HG03175 (cell line): Measurements from ENCODE around the gene MRPL19.
A peak's percentile ranks its signal among the peaks of the same experiment; 100 is the strongest.

Source experiments
- ATAC-seq: cut with Tn5 transposase; IDR thresholded peaks from one replicate; pipeline ENCODE4 v1.9.1; 2021; ENCODE audit warnings: mild to moderate bottlenecking, moderate library complexity; ENCODE audit not compliant: unreplicated experiment

Gene MRPL19

DNA sequence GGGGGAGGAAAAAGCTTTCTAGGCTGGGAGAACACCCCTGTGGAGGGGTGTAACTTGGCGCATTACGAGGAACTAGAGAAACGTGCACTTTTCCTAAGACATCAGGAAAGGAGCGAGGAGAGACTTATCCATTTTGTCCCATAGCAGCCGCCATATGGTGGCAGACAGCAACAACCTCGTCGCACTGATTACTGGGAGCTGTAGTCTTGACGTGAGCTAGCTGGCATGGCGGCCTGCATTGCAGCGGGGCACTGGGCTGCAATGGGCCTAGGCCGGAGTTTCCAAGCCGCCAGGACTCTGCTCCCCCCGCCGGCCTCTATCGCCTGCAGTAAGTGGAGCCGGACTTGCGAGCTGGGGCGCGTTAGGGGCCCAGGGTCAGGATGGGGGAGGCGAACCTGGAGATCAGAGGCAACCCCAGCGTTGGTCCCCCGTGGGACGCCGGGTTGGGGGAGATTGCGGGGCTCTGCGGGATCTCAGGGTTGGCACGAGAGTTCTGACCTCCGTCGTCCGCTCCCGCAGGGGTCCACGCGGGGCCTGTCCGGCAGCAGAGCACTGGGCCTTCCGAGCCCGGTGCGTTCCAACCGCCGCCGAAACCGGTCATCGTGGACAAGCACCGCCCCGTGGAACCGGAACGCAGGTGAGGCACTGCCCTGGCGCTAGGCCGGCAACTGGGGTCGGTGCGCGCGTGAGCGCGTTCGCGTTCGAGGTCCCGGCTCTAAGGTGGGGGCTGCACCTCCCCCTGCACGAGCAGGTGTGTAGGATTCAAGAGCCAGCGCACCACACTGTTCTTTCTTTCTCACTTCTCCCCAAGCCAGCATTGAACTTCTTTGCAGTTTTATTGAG is at the start of gene MRPL19:
Gene MRPL19, plus strand, starts transcription at position 201 of the 843 bp plus-strand sequence. Its CDS starts 25 bp downstream, at position 226.
- ATAC-seq = peak; percentile 96

- ATAC-seq = no peak
Measured at GRCh38 chr2:75596784-75597183, 49.8 kb upstream of the MRPL19 start.

DNA sequence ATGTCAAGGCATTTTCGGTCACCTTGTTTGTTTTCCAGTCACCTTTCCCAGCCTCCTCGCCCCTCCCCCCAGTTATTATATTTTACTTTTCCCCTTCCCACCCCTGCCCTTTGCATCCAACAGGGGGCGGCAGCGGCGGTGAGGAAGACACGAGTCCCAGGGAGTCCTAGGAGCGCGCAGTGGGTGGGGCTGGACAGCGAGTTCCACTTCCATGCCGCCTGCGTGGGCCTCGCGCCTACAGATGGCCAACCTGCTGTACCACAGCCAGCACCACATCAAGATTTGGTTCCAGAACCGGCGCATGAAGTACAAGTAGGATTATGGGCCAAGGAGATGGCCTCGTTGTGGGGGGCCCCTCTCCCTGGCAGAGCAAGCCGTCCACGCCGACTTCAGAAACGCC is 48.6 kb upstream of the MRPL19 start:
- no peak for ATAC-seq

DNA sequence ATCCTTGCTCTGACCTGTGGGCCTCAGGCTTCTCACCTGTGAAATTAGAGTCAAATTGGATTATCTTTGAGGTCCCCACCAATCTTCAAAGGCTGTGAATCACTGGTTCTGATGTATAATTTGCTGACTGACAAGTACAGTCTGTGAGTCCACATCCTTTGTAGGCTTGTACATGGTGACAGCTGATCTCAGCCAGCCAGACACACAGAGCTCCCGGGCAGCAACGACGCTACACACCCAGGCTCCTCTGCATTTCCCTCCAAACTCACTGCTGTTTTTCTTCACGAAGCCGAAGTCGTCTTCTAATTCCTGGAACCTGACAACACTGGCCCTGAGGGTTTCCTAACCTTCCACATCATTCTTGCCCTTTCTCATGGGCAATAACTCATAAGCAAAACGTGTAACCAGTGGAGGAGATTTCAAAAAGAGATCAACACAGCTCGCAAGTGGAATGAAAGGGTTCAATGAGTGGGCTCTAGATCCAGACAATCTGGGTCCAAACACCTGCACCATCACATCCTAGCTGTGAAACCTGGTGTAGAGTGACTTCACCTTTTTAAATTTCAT is 47.9 kb upstream of the MRPL19 start:
- no peak for ATAC-seq

GRCh38 chr2:75600461-75601011 is 46.0 kb upstream of the MRPL19 start:
- ATAC-seq = no peak

- no peak for ATAC-seq
Measured at GRCh38 chr2:75602724-75603342, 43.8 kb upstream of the MRPL19 start.

GRCh38 chr2:75603477-75603876 is 43.1 kb upstream of the MRPL19 start:
- no peak for ATAC-seq

GRCh38 chr2:75604484-75604883 is 42.1 kb upstream of the MRPL19 start:
- ATAC-seq = no peak

GRCh38 chr2:75605770-75606529 is 40.6 kb upstream of the MRPL19 start:
- ATAC-seq = no peak

GRCh38 chr2:75606761-75607399 is 39.7 kb upstream of the MRPL19 start:
- ATAC-seq = no peak

DNA sequence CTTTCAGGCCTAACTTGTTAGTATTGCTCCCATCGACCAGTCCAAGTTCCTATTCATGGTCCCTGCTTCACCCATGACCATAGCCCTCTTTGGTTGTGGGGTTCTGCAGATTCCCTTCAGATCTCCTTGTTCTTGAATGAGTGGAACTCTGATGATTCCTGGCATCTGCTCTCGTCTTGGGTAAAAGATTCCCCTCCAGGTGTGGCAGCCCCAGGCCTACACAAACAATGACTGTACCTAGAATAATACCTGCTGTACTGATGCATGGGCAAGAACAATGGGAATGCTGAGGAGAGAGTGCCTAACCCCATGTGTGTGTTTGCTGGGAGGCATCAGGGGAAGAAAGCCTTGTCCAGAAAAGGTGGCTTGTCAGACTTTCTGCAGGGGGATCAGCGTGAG is 39.2 kb upstream of the MRPL19 start:
- no peak for ATAC-seq

- no peak for ATAC-seq
Measured at GRCh38 chr2:75607988-75608683, 38.4 kb upstream of the MRPL19 start.

- ATAC-seq = peak; percentile 80
Measured at GRCh38 chr2:75608684-75609333, 37.8 kb upstream of the MRPL19 start.

GRCh38 chr2:75609334-75609689 is 37.3 kb upstream of the MRPL19 start:
- no peak for ATAC-seq

GRCh38 chr2:75609937-75610508 is 36.6 kb upstream of the MRPL19 start:
- no peak for ATAC-seq

DNA sequence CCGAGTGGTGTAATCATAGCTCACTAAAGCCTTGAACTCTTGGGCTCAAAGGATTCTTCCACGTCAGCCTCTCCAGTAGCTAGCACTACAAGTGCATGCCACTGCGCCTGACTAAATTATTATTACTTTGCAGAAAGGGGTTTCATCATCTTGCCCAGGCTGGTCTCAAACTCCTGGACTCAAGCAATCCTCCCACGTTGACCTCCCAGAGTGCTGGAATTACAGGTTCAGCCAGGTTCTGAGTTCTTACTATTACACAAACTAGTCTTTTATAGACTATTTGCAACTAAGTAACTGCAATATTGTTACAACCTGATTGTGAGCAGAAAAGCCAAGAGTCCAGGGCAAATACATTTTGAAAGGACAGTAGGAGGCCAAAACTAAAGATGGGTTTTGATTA is 35.9 kb upstream of the MRPL19 start:
- no peak for ATAC-seq

GRCh38 chr2:75612108-75612861 is 34.3 kb upstream of the MRPL19 start:
- no peak for ATAC-seq

GRCh38 chr2:75612862-75613243 is 33.7 kb upstream of the MRPL19 start:
- no peak for ATAC-seq
